ENCODE data around the gene IFNAR1.
"Not testable (repeated sequence)": the region's sequence is repeated elsewhere in the genome, so short reads cannot be mapped to it uniquely, and the experiment has no call there.

The IFNAR1 gene

DNA sequence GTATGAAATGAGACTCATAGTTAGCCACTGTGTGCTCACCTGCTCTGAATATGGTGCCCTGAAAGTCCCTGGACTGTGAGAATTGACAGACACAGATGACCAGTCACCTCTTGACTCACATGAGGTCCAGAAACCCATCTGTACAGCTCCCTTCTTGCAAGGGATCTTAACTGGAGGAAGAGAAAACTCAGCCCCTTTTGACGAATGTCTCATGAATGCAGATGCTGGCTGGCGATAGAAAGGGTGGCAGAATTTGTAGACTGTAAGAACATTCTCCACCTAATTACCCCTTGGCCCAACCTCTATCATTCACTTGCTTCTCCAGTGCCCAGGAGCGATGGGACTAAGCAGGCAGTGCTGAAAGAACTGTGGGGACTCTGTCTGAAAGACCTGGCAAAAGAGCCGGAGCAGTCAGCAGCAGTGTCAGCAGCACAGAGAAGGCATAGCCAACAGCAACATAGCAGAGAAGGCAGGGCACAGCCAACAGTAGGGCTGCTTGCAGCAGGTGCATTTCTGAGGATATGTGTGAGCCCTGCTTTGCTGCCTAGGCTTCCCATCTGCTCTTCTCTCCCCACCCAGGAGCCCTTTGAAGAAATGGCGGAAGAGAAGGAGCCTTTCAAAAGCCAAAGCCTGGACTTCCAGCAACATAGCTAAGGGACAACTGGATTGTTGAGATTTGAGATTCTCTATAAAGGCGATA lies 52.6 kb downstream of the IFNAR1 start:
- no peak for DNase-seq (ENCODE audit: low read depth)

DNA sequence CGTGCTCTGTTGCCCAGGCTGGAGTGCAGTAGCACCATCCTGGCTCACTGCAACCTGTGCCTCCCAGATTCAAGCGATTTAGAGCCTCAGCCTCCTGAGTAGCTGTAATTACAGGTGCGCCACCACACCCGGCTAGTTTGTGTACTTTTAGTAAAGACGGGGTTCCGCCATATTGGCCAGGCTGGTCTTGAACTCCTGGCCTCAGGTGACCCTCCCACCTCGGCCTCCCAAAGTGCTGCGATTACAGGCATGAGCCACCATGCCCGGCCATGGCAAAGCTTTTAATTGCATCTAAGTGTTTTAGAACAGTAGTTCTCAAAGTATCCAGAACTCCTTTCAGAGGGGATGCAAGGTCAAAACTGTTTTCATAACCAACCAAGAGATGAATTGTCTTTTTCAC lies 53.3 kb downstream of the IFNAR1 start:
- no peak for DNase-seq (ENCODE audit: low read depth)

DNA sequence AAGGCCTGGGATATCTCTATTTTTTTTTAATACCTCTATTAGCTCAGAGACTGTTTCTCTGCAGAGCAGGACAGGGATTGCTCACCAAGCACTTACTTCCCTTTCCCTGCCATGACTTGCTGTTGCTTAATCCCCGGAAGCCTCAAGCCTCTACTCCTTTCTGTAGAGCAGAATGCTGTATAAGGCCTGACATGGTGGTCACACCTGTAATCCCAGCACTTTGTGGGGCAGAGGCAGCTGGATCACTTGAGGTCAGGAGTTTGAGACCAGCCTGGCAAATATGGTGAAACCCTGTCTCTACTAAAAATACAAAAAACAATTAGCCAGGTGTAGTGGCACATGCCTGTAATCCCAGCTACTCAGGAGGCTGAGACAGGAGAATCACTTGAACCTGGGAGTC lies 55.2 kb downstream of the IFNAR1 start:
- not testable (repeated sequence) for DNase-seq (ENCODE audit: low read depth)

DNA sequence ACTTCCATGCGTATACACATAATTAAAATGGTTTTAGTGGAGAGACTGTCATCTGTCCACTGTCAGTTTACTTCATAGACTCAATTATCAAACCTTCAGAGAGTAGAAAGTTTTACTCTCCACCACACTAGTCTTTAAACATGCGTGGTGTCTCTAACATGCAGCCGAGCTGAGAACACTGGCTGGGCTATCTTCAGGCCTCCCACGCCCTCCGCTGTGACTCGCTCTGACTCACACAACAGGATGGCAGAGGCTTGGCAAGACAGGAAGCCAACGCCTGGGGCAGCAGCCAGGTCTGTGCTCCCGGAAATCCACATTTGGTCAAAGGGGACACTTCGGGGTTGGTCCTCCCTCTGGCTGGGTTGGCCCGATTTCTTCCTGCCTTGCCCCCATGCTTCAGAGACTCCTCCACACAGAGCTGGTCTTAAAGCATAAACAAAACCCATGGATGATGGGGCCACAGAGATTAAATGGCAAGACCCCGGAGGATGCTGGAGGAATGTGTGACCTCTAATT lies 55.8 kb downstream of the IFNAR1 start:
- peak; percentile 73 for DNase-seq (ENCODE audit: low read depth)

DNA sequence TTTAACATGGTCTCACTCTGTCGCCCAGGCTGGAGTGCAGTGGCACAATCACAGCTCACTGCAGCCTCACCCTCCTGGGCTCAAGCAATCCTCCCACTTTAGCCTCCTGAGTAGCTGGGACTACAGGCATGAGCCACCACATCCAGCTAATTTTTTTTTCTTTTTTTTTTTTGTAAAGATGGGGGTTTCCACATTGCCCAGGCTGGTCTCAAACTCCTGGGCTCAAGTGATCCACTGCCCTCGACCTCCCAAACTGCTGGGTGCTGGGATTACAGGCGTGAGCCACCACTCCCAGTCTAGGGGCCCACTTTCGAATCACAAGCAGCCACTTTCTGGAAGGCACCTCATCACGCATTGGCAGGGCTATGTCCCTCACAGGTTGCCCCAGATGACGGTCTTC lies 56.6 kb downstream of the IFNAR1 start:
- DNase-seq (ENCODE audit: low read depth): not testable (repeated sequence)

DNA sequence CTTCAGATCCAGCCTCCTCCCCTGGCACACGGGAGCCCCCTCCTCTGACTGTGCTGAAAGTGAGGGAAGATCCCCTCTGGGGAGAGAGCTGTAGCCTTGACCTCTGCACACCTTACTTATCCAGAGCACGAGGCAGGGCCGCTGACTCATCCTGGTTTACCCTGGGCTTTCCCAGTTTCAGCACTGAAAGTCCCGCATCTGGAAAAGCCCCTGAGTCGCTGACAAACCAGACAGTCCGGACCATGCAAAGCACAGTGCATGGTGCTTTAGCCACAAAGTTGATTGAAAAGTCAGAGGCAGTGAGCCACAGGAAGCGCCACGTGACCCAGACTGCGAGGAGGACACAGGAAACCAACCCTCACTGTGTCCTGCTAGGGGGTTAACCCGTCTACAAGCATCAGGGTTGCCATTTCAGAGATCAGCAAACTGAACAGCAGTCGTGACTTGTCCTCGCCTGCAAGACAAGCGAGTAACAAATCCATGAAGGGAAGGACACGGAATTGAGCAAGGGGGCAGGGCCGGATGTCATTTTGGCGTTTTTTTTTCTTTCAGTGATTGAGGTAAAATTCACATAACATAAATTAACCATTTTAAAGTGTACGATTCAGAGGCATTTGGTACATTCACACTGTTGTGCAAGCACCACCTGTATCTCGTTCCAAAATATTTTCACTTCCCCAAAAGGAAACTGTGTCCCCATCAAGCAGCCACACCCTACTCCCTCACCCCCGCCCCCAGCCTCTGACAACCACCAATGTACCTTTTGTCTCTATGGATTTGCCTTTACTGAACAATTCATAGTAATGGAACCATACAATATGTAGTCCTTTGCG lies 58.5 kb downstream of the IFNAR1 start:
- peak; percentile 46 for DNase-seq (ENCODE audit: low read depth)

DNA sequence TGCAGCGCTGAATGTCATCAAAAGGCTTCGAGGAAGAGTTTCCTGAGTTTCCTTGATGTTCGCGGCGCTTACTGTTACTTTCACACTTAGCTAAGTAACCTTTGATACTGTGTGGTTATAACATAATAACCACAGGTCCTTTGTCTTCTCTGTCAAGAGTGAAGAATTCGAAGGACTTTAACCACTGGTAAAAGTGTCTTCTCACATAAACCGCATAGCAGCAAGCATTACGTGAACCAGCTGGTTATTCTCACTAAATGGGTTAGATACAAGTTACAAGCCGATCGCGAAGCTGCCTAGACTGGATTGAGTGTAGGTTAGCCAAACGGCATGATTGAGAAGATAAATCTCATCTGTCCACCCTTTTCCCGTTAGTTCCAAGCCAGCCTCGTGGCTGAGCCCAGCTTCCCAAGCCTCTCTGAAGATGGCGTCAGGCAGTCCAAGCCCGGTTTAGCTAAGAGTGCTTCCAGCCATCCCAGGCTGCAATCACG lies 60.1 kb downstream of the IFNAR1 start:
- DNase-seq (ENCODE audit: low read depth): no peak

DNA sequence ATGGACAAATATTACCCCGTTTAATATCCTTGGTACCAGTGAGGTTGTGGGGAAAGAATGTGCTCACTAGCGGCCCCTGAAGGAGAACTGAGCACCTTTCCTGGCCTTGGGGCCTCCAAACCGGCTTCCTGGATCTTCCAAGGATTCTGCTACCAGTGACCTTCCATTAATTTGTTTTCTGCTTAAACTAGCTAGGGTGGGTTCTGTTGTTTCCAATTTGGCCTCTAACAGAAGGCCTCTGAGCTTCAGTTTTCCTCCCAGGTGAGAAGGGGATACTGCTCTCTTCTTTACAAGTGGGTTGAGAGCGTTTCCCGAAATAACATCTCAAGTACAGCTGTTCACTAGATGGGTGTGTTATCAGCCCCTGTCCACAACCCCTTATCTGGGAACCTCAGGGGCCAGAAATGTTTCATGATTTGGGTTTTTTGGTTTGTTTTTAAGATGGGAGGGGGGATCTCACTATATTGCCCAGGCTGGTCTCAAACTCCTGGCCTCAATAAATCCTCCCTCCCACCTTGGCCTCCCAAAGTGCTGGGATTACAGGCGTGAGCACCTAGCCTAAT lies 61.5 kb downstream of the IFNAR1 start:
- no peak for DNase-seq (ENCODE audit: low read depth)

DNA sequence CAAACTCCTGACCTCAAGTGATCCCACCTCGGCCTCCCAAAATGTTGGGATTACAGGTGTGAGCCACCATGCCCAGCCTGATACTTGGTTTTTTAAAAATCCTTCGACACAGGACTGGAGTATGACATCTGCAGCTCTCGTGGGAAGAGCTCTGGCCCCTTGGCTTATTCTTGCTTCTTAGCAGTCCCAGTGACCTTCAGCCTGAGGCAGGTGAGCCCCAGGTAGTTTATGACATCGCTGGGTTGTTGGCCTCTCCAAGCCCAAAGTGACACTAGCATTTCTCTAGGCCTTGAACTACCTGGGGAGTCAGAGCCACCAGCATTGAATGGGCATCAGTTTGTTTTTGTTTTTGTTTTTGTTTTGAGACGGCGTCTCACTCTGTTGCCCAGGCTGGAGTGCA lies 62.5 kb downstream of the IFNAR1 start:
- no peak for DNase-seq (ENCODE audit: low read depth)

DNA sequence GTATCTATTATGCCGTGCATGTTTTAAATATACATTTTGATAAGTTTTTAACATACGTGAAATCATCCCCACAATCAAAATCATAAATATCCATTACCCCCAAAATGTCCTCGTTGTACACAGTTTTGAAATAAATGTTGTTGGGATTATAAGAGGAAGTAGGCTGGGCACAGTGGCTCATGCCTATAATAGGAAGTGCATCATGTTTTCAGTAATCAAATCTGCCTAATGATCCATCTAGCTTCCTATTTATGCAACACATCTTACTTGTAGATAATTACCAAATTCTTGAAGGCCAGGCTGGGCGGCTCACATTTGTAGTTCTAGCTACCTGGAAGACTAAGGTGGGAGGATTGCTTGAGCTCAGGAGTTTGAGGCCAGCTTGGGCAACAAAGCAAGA lies 63.4 kb downstream of the IFNAR1 start:
- DNase-seq (ENCODE audit: low read depth): no peak

DNA sequence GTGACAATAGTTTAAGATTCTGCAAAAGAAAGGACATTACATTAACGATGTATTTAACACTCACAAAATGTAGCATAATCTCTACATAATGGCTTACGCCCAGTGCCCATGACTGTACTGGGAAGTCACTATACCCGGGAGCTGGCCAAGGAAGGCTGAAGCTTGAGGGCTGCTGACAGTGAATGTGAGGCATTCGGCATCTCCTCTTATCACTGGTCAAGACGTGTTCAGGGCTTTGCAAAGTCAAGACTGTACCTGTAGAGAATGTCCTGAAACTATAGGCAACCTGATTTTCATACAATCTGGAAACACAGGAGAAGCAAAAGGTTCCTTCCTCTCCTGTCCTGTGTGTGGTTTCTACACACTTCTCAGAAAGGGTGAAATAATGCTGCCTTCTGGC lies 65.7 kb downstream of the IFNAR1 start:
- no peak for DNase-seq (ENCODE audit: low read depth)

DNA sequence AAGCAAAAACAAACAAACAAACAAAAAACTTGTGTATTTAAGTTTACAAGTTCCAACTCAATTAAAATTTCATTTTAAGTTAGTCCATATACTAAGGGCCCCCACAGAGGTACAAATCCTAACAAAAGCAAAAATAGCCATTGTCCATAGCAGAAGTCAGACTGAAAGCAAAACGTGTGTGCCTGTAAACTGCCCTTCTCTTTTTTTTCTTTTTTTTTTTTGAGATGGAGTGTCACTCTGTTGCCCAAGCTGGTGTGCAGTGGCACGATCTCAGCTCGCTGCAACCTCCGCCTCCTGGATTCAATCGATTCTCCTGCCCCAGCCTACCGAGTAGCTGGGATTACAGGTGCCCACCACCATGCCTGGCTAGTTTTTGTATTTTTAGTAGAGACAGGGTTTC lies 66.9 kb downstream of the IFNAR1 start:
- no peak for DNase-seq (ENCODE audit: low read depth)

DNA sequence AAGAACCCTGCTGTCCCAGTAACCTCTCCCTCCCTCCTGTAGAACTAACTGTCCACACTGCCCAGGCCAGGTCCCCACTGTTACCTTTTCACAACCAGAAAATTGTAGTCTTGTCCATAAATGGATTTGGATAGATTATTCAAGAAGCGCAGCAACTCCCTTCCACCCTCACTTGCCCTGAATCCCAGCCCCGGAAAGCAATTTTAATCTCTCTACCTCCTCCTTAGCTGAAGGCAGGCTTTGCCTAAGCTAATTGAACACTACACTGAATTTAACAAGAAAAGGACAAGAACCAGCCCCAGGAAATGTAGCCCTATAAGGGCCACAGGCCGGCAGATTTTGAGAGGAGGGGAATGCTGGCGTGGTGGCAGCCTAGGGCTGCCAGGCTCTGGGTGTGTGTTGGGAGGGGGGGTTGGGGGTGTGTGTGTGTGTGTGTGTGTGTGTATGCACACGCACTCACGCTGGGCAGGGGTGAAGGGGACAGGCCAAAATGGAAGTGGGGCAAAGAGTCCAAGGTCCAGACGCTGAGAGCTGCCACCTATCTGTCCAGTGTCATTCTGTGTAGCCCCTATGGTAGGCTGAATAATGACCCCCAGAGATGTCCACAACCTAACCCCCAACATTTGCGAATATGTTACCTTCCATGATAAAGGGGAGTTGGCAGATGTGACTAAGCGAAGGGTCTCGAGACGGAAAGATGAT lies 67.7 kb downstream of the IFNAR1 start:
- no peak for DNase-seq (ENCODE audit: low read depth)

DNA sequence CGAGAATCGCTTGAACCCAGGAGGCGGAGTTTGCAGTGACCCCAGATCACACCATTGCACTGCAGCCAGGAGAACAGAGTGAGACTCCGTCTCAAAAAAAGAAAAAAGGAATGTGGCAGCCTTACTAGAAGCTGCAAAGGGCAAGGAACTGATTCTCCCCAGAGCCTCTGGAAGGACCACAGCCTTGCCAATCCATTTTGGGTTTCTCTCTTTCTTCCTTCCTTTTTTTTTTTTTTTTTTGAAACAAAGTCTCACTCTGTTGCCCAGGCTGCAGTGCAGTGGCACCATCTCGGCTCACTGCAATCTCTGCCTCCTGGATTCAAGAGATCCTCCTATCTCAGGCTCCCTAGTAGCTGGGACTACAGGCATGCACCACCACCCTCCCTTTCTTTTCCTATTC lies 68.6 kb downstream of the IFNAR1 start:
- DNase-seq (ENCODE audit: low read depth): no peak

DNA sequence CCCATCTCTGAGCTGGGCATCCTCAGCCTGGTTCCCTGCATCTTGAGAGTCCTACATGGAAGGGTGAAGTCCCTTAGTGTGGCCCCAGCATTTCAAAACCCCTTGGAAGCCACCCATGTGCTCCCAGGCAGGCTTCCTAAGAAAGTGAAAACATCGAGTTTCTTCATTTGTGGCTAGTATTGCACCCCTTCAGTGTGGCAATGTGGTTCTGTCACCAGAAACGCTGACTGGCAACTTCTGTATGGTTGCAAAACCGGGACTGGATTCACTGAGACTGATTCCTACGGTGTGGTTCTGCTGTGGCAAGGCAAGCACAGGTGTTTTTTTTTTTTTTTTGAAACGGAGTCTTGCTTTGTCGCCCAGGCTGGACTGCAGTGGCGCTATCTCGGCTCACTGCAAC lies 69.5 kb downstream of the IFNAR1 start:
- DNase-seq (ENCODE audit: low read depth): no peak

DNA sequence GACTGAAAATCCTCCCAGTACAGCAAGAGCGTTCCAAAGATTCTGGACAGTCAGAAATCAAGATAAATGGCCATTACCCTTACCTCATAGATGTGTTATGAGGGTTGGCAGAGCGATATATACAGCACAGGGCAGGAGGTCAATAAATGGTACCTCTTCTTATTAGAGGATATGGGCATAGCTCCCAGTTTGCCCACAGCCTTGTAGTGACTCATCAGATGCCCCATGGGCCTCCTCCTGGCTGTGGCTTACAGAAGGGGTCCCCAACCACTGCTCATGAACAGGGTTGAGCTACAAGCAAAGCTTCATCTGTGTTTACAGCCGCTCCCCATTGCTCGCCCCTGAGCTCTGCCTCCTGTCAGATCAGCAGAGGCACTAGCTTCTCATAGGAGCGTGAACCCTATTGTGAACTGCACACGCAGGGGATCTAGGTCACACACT lies 71.1 kb downstream of the IFNAR1 start:
- no peak for DNase-seq (ENCODE audit: low read depth)

DNA sequence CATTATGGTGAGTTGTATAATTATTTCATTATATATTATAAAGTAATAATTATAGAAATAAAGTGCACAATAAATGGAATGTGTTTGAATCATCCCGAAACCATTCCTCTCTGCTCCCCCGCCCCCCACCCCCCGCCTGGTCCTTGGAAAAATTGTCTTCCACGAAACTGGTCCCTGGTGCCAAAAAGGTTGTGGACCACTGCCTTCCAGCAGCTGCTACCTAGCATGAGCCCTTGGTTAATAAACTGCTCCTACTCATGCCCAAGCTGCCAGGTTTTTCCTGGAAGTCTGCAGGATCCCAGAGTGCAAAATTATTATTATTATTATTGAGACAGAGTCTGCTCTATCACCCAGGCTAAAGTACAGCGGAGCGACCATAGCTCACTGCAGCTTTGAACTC lies 71.7 kb downstream of the IFNAR1 start:
- DNase-seq (ENCODE audit: low read depth): no peak

DNA sequence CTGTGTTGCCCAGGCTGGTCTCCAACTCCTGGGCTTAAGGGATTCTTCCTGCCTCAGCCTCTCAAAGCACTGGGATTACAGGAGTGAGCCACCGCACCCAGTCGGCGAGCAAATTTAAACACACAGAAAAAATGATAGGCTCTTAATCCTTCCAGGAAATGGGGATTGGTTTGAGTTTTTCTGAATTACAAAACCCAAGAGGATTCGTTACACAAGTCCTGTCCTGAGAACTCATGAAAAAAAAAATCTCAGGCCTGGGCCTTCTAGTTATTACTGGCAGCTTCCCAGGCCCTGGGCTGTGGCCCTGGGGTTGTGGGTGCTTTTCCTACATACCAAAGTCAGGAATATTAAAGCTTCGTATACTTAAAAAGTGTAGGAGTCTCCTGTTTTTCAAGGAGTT lies 72.2 kb downstream of the IFNAR1 start:
- DNase-seq (ENCODE audit: low read depth): no peak

DNA sequence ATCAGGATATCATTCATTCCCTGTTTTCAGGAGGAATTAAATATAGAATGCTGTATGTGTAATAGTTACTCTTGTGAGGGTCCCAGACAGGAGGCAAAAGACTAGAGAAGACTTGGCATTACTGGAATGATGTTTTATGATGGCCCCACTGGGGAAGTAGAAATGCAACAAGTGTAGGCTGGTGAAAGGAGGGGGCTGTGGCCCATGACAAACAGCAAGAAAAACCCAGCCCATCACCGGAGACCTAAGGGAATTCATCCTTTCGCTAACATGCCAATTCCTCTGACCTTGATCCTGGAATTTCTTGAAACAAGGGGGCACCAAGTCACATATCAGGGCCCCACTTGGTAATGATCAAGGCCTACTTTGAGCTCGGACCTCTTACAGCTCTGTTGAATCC lies 72.9 kb downstream of the IFNAR1 start:
- DNase-seq (ENCODE audit: low read depth): no peak

DNA sequence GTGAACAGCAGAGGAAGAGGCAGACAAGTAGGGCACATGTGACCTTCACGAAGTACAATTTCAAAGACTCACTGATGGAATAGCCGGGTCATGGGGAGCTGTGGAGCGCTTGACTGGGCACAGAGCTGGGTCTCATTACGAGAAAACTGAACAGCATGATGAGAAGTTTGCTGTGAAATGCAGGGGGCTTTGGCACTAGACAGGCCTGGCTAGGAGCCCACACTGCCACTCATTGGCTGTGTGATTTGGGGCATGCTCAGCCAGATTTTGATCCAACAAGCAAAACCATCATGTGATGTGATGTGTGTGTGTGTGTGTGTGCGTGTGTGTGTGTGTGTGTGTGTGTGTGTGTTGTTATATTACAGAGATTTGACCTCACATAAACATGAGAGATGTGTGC lies 73.6 kb downstream of the IFNAR1 start:
- DNase-seq (ENCODE audit: low read depth): no peak

DNA sequence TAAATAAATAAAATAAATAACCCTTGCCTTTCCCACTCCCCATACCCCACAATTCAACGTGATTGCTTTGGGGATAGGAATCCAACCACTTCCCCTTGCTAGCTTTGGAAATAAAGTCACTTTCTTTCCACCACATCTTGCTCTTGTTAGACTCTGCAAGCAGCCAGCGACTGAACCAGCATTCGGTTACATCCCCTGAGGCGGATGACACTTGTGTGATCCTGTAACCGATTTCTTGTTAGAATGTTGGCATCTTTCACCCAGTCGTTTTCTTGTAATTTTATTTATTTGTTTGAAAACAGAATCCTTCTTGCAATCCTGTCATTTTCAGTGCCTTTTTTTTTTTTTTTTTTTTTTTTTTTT lies 76.8 kb downstream of the IFNAR1 start:
- no peak for DNase-seq (ENCODE audit: low read depth)
